Islet precursor cell (in vitro differentiated cells): Measurements from ENCODE around the gene CES4A.
A peak's percentile ranks its signal among the peaks of the same experiment; 100 is the strongest.
"Not testable (repeated sequence)": the region's sequence is repeated elsewhere in the genome, so short reads cannot be mapped to it uniquely, and the experiment has no call there.

Source experiments
- DNase-seq: peaks from one replicate; pipeline ENCODE4 v3.0.0-alpha.2; 2018

CES4A gene

GRCh38 chr16:66958857-66959703 is 29.3 kb upstream of the CES4A start:
- no peak for DNase-seq

DNA sequence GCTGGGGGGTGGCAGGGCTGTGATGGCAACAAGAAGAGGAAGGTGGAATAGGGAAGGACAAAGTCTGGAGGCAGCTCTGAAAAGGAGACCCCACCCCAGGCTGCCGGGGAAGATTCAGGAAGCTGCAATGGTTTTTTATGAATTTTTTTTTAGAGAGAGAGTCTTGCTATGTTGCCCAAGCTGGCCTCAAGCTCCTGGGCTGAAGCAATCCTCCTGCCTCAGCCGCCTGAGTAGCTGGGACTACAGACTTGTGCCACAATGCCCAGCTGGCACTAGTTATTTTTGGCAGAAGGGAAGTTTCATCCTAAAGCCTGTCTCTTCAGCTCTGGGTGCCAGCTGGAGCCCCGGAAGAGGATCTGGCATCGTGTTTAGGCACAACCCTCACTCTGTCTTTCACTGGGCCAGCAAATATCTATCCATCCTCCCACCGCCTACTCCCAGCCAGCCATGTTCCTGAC is 28.7 kb upstream of the CES4A start:
- DNase-seq: no peak

GRCh38 chr16:66960270-66960669 is 28.1 kb upstream of the CES4A start:
- no peak for DNase-seq

GRCh38 chr16:66961065-66961744 is 27.2 kb upstream of the CES4A start, which contains the start of gene CES3:
CES3 (plus strand) TSS chr16:66961266; CDS start chr16:66961308, 42 bp downstream.
- peak; percentile 93 for DNase-seq

DNA sequence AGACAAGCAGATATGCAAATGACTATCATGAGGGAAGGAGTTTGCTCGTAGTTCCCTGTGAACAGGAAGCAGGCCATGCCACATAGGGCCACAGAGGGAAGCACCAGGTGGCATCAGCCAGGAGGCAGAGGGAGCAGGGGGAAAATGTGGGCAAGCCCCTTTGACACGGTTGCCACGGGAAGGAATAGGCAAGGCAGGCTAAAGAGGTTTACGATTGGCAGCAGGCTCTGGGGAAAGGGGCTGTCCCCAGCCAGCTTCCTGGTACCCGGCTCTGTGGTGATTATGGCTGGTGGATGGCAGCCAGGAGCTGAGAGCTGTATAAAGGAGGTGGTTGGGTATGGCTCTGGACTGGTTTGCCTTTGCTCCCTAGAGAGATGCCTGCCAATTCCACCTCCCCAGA is 26.5 kb upstream of the CES4A start:
- no peak for DNase-seq

- no peak for DNase-seq
Measured at GRCh38 chr16:66964049-66964448, 24.3 kb upstream of the CES4A start.

DNA sequence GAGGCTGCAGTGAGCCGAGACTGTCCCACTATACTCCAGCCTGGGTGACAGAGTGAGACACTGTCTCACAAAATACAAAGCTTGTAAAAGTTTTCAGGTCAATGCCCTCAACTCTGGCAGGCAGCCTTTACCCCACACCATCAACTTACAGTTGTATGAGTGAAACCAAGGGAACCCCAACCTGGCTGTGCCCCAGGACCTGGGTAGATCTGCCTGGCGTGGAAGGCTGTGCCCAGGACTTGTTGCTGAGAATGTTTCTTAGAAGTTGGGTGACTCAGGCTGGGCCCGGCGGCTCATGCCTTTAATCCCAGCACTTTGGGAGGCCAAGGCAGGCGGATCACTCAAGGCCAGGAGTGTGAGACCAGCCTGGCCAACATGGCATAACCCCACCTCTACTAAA is 19.5 kb upstream of the CES4A start:
- DNase-seq: no peak

- DNase-seq: no peak
Measured at GRCh38 chr16:66970775-66971720, 17.3 kb upstream of the CES4A start.

DNA sequence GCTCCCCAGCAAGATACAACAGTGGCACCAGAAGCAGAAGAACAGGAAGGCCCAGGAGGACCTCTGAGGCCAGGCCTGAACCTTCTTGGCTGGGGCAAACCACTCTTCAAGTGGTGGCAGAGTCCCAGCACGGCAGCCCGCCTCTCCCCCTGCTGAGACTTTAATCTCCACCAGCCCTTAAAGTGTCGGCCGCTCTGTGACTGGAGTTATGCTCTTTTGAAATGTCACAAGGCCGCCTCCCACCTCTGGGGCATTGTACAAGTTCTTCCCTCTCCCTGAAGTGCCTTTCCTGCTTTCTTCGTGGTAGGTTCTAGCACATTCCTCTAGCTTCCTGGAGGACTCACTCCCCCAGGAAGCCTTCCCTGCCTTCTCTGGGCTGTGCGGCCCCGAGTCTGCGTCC is 15.4 kb upstream of the CES4A start:
- DNase-seq: no peak

DNA sequence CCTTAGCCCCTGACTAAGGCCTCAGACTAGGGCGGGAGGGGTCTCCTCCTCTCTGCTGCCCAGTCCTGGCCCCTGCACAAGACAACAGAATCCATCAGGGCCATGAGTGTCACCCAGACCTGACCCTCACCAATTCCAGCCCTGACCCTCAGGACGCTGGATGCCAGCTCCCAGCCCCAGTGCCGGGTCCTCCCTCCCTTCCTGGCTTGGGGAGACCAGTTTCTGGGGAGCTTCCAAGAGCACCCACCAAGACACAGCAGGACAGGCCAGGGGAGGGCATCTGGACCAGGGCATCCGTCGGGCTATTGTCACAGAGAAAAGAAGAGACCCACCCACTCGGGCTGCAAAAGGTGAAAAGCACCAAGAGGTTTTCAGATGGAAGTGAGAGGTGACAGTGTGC is 14.7 kb upstream of the CES4A start:
- no peak for DNase-seq

- DNase-seq: not testable (repeated sequence)
Measured at GRCh38 chr16:66974156-66974931, 14.0 kb upstream of the CES4A start.

DNA sequence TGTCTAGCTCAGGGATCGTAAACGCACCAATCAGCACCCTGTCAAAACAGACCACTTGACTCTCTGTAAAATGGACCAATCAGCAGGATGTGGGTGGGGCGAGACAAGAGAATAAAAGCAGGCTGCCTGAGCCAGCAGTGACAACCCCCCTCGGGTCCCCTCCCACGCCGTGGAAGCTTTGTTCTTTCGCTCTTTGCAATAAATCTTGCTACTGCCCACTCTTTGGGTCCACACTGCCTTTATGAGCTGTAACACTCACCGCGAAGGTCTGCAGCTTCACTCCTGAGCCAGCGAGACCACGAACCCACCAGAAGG is 13.5 kb upstream of the CES4A start:
- not testable (repeated sequence) for DNase-seq

DNA sequence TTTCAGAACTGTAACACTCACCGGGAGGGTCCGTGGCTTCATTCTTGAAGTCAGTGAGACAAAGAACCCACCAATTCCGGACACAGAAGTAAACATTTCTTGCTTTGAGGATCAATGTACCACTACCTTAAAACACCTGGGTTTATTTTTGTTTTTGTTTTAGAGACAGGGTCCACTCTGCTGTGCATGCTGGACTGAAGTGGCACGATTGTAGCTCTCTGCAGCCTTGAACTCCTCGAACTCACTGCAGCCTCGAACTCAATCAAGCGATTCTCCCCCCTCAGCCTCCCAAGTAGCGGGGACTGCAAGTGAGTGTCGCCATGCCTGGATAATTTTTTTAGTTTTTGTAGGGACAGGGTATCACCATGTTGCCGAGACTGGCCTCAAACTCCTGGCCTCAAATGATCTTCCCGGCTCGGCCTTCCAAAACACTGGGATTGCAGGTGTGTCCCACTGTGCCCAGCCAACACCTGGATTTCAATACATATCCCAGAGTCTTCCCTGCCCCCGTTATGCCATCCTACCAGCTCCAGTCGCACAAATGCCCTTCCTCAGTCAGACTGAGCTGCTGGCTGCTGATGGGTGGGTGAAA is 13.0 kb upstream of the CES4A start:
- no peak for DNase-seq

DNA sequence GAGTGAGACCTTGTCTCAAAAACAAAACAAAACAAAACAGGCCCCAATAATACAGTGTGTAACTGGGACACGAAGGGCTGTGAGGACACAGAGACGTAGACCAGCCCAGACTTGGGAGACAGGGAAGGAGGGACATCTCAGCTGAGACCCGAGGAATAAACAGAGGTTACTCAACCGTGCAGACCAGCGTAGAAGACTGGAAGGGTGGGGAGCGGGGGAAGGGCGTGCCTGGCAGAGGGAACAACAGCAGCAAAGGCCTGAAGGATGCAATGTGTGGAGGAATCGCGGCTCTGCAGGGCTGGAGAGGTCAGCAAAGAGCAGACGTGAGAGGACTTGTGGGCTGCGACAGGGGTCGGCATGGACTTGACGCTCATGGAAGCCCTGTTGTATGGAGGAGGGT is 11.6 kb upstream of the CES4A start:
- DNase-seq: no peak

DNA sequence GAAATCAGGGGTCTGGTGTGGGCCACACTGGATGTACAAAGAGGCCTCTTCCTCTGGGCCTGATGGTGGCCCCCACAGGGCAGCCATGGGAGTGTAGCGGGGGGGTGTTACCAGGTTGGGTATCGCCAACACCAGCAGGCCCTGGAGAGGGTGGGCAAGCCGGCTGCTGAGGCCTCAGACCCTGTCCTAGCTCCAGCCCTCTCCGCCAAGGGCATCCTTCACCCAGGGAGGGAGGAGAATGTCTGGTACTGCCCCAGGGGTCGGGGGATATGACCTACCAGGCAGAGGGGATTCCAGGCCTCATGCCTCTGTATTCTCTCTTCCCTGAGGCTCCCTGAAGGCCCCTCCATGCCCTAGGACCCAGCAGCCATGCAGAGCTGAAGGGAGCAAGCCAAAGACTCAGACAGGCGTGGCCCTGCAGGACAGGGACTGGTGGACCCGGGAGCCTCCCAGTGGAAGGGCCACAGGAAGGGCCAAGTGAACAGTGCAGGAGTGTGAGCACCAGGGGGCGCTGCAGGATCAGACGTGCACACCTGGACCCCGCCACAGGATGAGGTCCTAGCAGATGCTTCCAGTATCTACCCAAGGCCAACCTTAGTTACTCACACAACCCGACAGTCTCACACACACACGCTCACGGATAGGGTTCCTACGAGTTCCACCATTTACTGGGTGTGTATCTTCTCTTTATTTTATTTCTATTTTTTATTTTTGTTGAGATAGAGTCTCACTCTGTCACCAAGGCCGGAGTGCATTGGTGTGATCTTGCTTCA is 10.9 kb upstream of the CES4A start:
- DNase-seq: peak; percentile 94

DNA sequence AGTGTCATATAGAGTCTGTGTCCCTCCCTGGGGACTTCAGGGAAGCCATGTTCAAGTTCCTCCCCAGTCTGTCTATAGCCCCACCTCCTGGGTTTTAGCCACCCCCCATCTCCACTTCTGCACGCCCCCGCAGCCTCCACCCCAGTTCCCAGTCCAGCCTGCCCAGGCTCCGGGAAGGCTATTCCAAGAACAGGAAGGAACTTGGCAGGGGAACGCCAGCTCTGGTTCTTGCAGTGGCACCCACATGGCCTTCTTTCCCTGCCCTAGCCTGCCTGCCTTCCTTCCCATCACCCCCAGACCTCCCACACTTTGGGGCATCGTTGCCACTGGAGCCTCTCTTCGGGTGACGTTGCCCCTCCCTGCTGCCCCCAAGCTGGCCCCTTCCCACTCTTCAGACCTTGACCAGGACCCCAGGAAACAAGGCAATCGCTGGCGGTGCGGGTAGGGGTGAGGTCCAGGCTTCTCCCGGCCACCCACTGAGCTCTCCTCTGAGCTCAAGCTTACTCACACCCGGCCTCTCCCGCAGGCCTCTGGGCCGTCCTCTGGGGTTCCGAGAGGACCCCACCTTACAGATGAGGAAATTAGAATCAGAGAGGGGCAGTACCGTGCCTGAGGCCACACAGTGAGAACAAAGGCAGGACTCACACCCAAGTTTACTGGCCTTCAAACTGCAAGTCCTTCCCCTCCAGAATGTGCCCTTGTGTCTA is 9.2 kb upstream of the CES4A start:
- no peak for DNase-seq

DNA sequence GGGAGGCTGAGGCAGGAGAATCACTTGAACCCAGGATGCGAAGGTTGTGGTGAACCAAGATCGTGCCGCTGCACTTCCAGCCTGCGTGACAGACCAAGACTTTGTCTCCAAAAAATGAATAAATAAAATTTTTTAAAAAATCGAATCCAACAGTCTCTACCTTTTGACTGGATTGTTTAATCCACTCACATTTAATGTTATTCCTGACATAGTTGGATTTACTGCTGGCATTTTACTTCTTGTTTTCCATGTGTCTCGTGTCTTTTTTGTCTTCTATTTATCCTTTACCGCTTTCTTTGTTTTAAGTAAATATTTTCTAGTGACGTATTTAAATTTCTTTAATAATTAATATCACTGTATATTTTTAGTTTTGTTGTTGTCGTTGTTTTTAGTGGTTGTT is 5.4 kb upstream of the CES4A start:
- no peak for DNase-seq

- DNase-seq: no peak
Measured at GRCh38 chr16:66984892-66985311, 3.5 kb upstream of the CES4A start.

GRCh38 chr16:66986559-66986958 is 1.8 kb upstream of the CES4A start:
- no peak for DNase-seq

DNA sequence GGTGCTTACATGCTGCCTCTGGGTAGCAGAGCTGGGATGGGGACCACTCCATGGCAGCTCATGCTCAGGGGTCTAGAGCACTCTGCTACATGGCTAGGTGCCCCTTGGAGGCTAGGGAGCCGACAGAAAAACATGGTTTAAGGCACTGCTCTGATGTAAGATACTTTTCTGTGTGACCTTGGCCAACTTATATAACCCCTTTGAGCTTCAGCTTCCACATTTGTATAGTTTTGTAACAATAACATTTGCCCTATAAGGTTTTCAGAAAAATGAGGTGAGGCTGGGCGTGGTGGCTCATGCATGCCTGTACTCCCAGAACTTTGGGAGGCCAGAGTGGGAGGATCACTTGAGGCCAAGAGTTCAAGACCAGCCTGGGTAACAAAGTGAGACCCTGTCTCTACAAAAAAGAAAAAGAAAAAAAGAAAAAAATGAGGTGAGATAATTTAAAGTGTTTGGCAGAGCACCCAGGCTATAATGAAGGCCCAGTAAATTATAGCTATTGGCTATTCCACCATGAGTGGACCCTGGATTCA is 3.2 kb downstream of the CES4A start:
- DNase-seq: no peak
